Ishikawa (cell line): ENCODE measurements around the gene PCBP4.

Source experiments
- CEBPB ChIP-seq: IDR thresholded peaks from 2 replicates; pipeline ENCODE4 v1.6.1; 2012
- CREB1 ChIP-seq: IDR thresholded peaks from 2 replicates; pipeline ENCODE4 v1.6.1; 2012; ENCODE audit warnings: low read depth
- EGR1 ChIP-seq: IDR thresholded peaks from 2 replicates; pipeline ENCODE4 v1.6.1; 2012
- EP300 ChIP-seq: IDR thresholded peaks from 2 replicates; pipeline ENCODE4 v1.6.1; 2012; ENCODE audit warnings: borderline replicate concordance
- FOXM1 ChIP-seq: IDR thresholded peaks from 2 replicates; pipeline ENCODE4 v1.6.1; 2012; ENCODE audit warnings: low read depth, borderline replicate concordance
- MAX ChIP-seq: IDR thresholded peaks from 2 replicates; pipeline ENCODE4 v1.6.1; 2012
- NFIC ChIP-seq: IDR thresholded peaks from 2 replicates; pipeline ENCODE4 v1.6.1; 2012
- RAD21 ChIP-seq: IDR thresholded peaks from 2 replicates; pipeline ENCODE4 v1.6.1; 2012; ENCODE audit warnings: low read depth
- REST ChIP-seq: IDR thresholded peaks from 2 replicates; pipeline ENCODE4 v1.6.1; 2012; ENCODE audit warnings: low read depth, mild to moderate bottlenecking
- TAF1 ChIP-seq: IDR thresholded peaks from 2 replicates; pipeline ENCODE4 v1.6.1; 2012; ENCODE audit warnings: low read depth, mild to moderate bottlenecking
- TCF12 ChIP-seq: IDR thresholded peaks from 2 replicates; pipeline ENCODE4 v1.6.1; 2012; ENCODE audit warnings: low read depth
- TEAD4 ChIP-seq: IDR thresholded peaks from 2 replicates; pipeline ENCODE4 v1.6.1; 2012
- USF1 ChIP-seq: IDR thresholded peaks from 2 replicates; pipeline ENCODE4 v1.6.1; 2012
- YY1 ChIP-seq: IDR thresholded peaks from 2 replicates; pipeline ENCODE4 v1.6.1; 2012; ENCODE audit warnings: low read depth
- ZBTB7A ChIP-seq: IDR thresholded peaks from 2 replicates; pipeline ENCODE4 v1.6.1; 2012; ENCODE audit warnings: low read depth

PCBP4 gene

GRCh38 chr3:51954713-51955112, 12.5 kb downstream of the PCBP4 start:
- TF ChIP-seq REST (no peak), FOXM1 (no peak), TEAD4 (no peak), CREB1 (no peak), TAF1 (no peak), NFIC (no peak), ZBTB7A (no peak)

DNA sequence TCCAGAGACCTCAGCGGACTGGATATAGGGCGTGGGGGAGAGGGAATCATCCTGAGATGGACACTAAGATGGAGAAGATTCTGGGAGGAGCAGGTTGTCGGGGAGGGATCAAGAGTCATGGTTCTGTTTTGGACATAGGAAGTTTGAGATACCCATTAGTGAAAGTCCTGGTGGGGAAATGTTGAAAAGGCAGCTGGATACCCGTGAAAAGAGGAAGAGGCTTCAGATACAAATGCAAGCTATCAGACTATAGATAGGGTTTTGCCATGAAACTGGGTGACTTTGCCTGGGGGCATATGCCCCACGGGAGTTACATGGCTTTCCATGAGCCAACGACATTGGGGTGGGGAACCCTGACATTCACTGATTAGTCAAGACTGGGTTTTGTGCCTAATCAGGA, 13.1 kb downstream of the PCBP4 start:
- no peak for TF ChIP-seq FOXM1
- TF ChIP-seq RAD21: no peak
- no peak for TF ChIP-seq TAF1
- TF ChIP-seq NFIC: no peak
- no peak for TF ChIP-seq CEBPB
- TF ChIP-seq TCF12: no peak
- no peak for TF ChIP-seq ZBTB7A
- TF ChIP-seq TEAD4: no peak
- no peak for TF ChIP-seq EP300
- no peak for TF ChIP-seq CREB1
- no peak for TF ChIP-seq EGR1
- TF ChIP-seq MAX: no peak
- TF ChIP-seq REST: no peak

GRCh38 chr3:51953445-51953844, 13.8 kb downstream of the PCBP4 start:
- peak; percentile 69 for TF ChIP-seq CEBPB
- no peak for TF ChIP-seq TAF1

DNA sequence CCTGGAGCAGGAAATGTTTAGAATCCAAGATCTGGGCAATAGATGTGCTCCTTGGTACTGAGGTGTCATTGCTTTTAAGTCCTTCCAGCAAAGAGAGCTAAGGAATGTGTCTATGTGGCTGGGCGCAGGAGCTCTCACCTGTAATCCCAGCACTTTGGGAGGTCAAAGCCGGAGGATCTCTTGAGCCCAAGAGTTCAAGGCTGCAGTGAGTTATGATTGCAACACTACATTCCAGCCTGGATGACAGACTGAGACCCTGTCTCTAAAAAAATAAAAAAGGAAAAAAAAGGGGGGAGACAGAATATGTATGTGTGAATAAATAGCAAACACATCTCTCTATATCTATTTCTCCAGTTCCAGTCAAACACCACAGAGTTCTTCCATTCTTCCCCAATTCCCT, 16.4 kb downstream of the PCBP4 start:
- TF ChIP-seq CREB1 (no peak), RAD21 (no peak)

DNA sequence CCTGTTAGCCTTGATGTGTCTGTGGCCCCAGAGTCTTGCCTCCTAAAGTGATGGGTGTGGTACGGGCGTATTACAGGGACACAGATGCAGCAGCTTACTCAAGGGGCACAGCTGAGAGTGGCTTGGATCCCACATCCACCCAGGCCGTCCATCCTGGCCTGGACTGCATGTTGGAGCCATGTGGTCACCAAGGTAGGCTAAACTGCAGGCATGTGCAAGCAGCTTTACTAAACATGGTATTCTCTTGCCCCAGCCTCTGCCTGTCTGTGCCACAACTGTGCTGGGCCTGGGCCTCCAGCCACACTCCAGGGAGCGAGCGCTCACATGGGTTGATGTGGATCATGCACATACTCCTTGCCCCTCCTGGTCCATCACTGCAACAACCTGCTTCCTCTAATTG, 18.1 kb downstream of the PCBP4 start:
- no peak for TF ChIP-seq USF1
- TF ChIP-seq EGR1: no peak
- TF ChIP-seq CEBPB: no peak
- no peak for TF ChIP-seq CREB1
- no peak for TF ChIP-seq RAD21
- TF ChIP-seq FOXM1: no peak
- no peak for TF ChIP-seq TEAD4
- no peak for TF ChIP-seq EP300
- no peak for TF ChIP-seq TCF12
- TF ChIP-seq MAX: no peak
- no peak for TF ChIP-seq REST
- TF ChIP-seq NFIC: no peak
- TF ChIP-seq TAF1: no peak

DNA sequence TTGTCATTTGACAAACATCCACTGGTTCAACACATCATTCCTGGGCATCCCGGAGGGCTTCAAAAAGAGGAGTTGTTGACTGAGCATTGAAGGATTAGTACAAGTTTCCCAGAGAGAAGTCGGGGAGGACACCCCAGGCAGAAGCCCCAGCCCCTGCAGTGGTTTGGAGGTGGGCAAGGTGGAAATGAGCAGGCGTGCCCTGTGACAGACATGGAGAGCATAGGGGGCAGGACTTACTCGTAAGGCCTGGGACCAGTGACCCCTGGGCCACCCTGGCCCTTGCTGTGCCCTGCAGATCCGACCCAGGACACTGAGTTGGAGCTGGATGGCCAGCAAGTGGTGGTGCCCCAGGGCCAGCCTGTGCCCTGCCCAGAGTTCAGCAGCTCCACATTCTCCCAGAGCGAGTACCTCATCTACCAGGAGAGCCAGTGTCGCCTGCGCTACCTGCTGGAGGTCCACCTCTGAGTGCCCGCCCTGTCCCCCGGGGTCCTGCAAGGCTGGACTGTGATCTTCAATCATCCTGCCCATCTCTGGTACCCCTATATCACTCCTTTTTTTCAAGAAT, 19.2 kb downstream of the PCBP4 start:
- no peak for TF ChIP-seq REST
- no peak for TF ChIP-seq YY1
- TF ChIP-seq CEBPB: no peak
- no peak for TF ChIP-seq FOXM1
- no peak for TF ChIP-seq MAX
- TF ChIP-seq EGR1: no peak
- no peak for TF ChIP-seq ZBTB7A
- TF ChIP-seq EP300: no peak
- no peak for TF ChIP-seq NFIC
- no peak for TF ChIP-seq TCF12
- TF ChIP-seq RAD21: no peak
